Cardiac muscle cell (in vitro differentiated cells and primary cell): Measurements from ENCODE around the gene ZNF763. TPM values are rescaled to one million over a fixed set of nuclear protein-coding genes. Genes with fewer than 3 reads are reported as not detected.
"Not testable (repeated sequence)": the region's sequence is repeated elsewhere in the genome, so short reads cannot be mapped to it uniquely, and the experiment has no call there.

Source experiments
- DNase-seq, 2 donors: peaks; one replicate each; pipeline versions ENCODE4 v3.0.0 to v3.0.0-alpha.2; 2010 to 2017; ENCODE audit warnings: low read depth in 1 of 2, low spot score in 1 of 2
- H3K27ac ChIP-seq: fragments of 200-600 bp; sonication (generic); 2 replicates; pipeline ENCODE4 v1.5.1; 2016
- H3K27me3 ChIP-seq: fragments of 200-600 bp; sonication (generic); 2 replicates; pipeline ENCODE4 v1.6.0; 2016; ENCODE audit warnings: control low read depth
- H3K36me3 ChIP-seq: fragments of 200-600 bp; sonication (generic); 2 replicates; pipeline ENCODE4 v1.5.1; 2016; ENCODE audit warnings: control low read depth
- H3K4me1 ChIP-seq: fragments of 200-600 bp; sonication (generic); 2 replicates; pipeline ENCODE4 v1.8.1; 2017; ENCODE audit warnings: low read depth, mild to moderate bottlenecking, mixed run types
- H3K4me3 ChIP-seq: fragments of 200-600 bp; sonication (generic); 2 replicates; pipeline ENCODE4 v1.5.1; 2016; ENCODE audit warnings: mild to moderate bottlenecking
- H3K9me3 ChIP-seq: fragments of 200-600 bp; sonication (generic); 2 replicates; pipeline ENCODE4 v1.5.1; 2017; ENCODE audit warnings: low read depth, mild to moderate bottlenecking, control low read depth
- polyA plus RNA-seq: library from polyadenylated mRNA; unstranded; fragments of >200 nt; fragmentation: Nextera tagmentation; extraction: Ambion mirVana; gene quantifications from 2 replicates; pipeline ENCODE4 v1.2.1, GENCODE V29; 2016
- total RNA-seq: library from RNA; depleted of rRNA; stranded (reverse); fragments of >200 nt; gene quantifications from 2 replicates; pipeline ENCODE4 v1.2.3, GENCODE V29; 2016
- TF ChIP-seq, protein P1 (sequence below): IDR thresholded peaks from 2 replicates; pipeline ENCODE4 v1.5.1; 2012; ENCODE audit warnings: low read depth, mild to moderate bottlenecking, low read length

ZNF763 gene
- total and polyA plus RNA-seq, 2 experiments from 2014 or later = 4.6 to 5.2 TPM

DNA sequence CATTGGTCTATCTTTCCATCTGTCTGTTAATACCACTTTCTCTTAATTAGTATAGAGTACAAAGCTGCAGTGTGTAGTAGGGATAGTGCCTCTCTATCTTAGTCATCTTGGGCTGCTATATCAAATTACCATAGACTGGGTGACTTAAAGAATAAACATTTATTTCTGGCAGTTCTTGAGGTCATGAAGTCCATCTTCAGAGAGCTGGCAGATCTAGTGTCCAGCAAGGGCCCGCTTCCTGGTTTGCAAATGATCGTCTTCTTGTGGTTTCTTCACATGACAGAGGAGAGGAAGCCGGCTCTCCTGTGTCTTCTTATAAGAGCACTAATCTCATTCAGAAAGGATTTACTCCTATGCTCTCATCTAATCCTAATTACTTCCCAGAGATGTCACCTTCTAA lies 33.8 kb upstream of the ZNF763 start:
- peaks cover under 1% of the 10 kb centered on the region for H3K4me1 ChIP-seq
- no peaks in the 10 kb centered on the region for H3K9me3 ChIP-seq
- TF ChIP-seq, protein P1, sequence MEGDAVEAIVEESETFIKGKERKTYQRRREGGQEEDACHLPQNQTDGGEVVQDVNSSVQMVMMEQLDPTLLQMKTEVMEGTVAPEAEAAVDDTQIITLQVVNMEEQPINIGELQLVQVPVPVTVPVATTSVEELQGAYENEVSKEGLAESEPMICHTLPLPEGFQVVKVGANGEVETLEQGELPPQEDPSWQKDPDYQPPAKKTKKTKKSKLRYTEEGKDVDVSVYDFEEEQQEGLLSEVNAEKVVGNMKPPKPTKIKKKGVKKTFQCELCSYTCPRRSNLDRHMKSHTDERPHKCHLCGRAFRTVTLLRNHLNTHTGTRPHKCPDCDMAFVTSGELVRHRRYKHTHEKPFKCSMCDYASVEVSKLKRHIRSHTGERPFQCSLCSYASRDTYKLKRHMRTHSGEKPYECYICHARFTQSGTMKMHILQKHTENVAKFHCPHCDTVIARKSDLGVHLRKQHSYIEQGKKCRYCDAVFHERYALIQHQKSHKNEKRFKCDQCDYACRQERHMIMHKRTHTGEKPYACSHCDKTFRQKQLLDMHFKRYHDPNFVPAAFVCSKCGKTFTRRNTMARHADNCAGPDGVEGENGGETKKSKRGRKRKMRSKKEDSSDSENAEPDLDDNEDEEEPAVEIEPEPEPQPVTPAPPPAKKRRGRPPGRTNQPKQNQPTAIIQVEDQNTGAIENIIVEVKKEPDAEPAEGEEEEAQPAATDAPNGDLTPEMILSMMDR = no peak
- no peak overlapping the region for H3K4me3 ChIP-seq
- no peak overlapping the region for H3K27ac ChIP-seq
- DNase-seq = no peak
- H3K27me3 ChIP-seq = no peaks in the 10 kb centered on the region
- no peaks in the 10 kb centered on the region for H3K36me3 ChIP-seq

GRCh38 chr19:11931513-11931912 lies 33.3 kb upstream of the ZNF763 start:
- no peaks in the 10 kb centered on the region for H3K4me1 ChIP-seq
- no peak overlapping the region for H3K27ac ChIP-seq
- DNase-seq = no peak
- H3K36me3 ChIP-seq = no peaks in the 10 kb centered on the region
- H3K9me3 ChIP-seq = no peaks in the 10 kb centered on the region
- H3K4me3 ChIP-seq = no peak overlapping the region
- TF ChIP-seq, protein P1 = no peak
- H3K27me3 ChIP-seq = no peaks in the 10 kb centered on the region

DNA sequence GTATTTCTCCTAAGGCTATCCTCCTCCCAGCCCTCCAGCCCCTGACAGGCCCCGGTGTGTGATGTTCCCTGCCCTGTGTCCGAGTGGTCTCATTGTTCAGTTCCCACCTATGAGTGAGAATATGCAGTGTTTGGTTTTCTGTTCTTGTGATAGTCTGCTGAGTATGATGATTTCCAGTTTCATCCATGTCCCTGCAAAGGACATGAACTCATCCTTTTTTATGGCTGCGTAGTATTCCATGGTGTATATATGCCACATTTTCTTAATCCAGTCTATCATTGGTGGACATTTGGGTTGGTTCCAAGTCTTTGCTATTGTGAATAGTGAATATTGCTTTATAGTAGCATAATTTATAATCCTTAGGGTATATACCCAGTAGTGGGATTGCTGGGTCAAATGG lies 29.0 kb upstream of the ZNF763 start:
- H3K27me3 ChIP-seq, H3K9me3 ChIP-seq, H3K36me3 ChIP-seq, DNase-seq, H3K27ac ChIP-seq, H3K4me3 ChIP-seq, H3K4me1 ChIP-seq: not testable (repeated sequence)

DNA sequence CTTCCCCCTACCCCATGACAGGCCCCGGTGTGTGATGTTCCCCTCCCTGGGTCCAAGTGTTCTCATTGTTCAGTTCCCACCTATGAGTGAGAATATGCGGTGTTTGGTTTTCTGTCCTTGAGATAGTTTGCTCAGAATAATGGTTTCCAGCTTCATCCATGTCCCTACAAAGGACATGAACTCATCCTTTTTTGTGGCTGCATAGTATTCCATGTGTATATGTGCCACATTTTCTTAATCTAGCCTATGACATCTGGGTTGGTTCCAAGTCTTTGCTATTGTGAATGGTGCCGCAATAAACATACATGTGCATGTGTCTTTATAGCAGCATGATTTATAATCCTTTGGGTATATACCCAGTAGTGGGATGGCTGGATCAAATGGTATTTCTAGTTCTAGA lies 26.5 kb upstream of the ZNF763 start:
- not testable (repeated sequence) for DNase-seq, H3K9me3 ChIP-seq, H3K4me3 ChIP-seq, H3K27me3 ChIP-seq, H3K36me3 ChIP-seq, H3K4me1 ChIP-seq, H3K27ac ChIP-seq

DNA sequence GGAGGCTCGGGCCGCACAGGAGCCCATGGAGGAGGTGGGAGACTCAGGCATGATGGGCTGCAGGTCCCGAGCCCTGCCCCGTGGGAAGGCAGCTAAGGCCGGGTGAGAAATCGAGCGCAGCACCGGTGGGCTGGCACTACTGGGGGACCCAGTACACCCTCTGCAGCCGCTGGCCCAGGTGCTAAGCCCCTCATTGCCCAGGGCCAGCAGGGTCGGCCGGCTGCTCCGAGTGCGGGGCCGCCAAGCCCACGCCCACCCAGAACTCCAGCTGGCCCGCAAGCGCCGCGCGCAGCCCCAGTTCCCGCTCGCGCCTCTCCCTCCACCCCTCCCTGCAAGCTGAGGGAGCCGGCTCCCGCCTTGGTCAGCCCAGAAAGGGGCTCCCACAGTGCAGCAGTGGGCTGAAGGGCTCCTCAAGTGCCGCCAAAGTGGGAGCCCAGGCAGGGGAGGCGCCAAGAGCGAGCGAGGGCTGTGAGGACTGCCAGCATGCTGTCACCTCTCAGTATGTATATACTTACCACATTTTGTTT lies 23.4 kb upstream of the ZNF763 start:
- H3K27ac ChIP-seq, DNase-seq, H3K27me3 ChIP-seq, H3K36me3 ChIP-seq, H3K4me3 ChIP-seq, H3K4me1 ChIP-seq, H3K9me3 ChIP-seq: not testable (repeated sequence)

- Histone ChIP-seq H3K27me3 (no peaks in the 10 kb centered on the region), H3K27ac (no peak overlapping the region), H3K4me3 (no peak overlapping the region), H3K9me3 (no peaks in the 10 kb centered on the region), H3K36me3 (no peaks in the 10 kb centered on the region), H3K4me1 (no peaks in the 10 kb centered on the region)
- TF ChIP-seq, protein P1 = no peak
- DNase-seq = no peak
Measured at GRCh38 chr19:11942008-11942842, 22.6 kb upstream of the ZNF763 start.

DNA sequence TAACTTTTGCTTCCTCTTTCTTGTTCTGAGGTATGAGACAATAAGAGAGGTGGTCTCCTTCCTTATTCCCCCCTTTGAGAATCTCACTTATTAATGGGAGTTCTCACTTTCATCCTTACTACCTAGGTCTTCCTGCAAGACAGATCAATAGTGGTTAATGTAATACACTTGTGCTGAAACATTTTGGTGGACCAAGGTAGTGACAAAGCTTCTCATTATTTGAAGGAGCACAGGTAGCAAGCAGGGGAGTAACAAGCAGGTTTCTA lies 22.1 kb upstream of the ZNF763 start:
- TF ChIP-seq, protein P1 = no peak
- DNase-seq = no peak
- Histone ChIP-seq H3K4me3 (no peak overlapping the region), H3K9me3 (no peaks in the 10 kb centered on the region), H3K4me1 (no peaks in the 10 kb centered on the region), H3K27ac (no peak overlapping the region), H3K36me3 (peaks cover 4% of the 10 kb centered on the region), H3K27me3 (no peaks in the 10 kb centered on the region)
